AG04450 (cell line): ENCODE results near the gene RBM19. TPM values are rescaled to one million over a fixed set of nuclear protein-coding genes. Genes with fewer than 3 reads are reported as not detected.
"Not testable (repeated sequence)": the region's sequence is repeated elsewhere in the genome, so short reads cannot be mapped to it uniquely, and the experiment has no call there.

Experiments used
- CTCF ChIA-PET: fragments of 300-600, 350-600 bp; formaldehyde crosslinking; extraction: SDS; loops from one replicate; lab custom pipeline; 2022; ENCODE audit warnings: antibody characterized with exemption, inconsistent platforms; lab: Charles Lee
- POLR2A ChIA-PET: fragments of 350-600 bp; formaldehyde crosslinking; extraction: SDS; loops from one replicate; lab custom pipeline; 2021; ENCODE audit warnings: antibody characterized with exemption, inconsistent platforms; lab: Yijun Ruan, JAX
- DNase-seq: peaks from one replicate; pipeline ENCODE4 v3.0.0-alpha.2; 2011; ENCODE audit warnings: low read depth, low spot score
- H3K27ac ChIP-seq: one replicate; pipeline ENCODE4 v1.5.1; 2012; ENCODE audit warnings: low read depth, low read length, control low read depth
- H3K27me3 ChIP-seq: one replicate; pipeline ENCODE4 v1.6.0; 2012; ENCODE audit warnings: low read length; ENCODE audit not compliant: control insufficient read depth, insufficient read depth
- H3K4me3 ChIP-seq: 2 replicates; pipeline ENCODE4 v1.5.1; 2011; ENCODE audit warnings: mild to moderate bottlenecking, low read depth, low read length, control low read depth
- H3K9me3 ChIP-seq: 2 replicates; pipeline ENCODE4 v1.5.1; 2012; ENCODE audit warnings: low read length; ENCODE audit not compliant: control insufficient read depth, insufficient read depth
- polyA plus RNA-seq: library from polyadenylated mRNA; depleted of rRNA; stranded (reverse); fragments of >200 nt; gene quantifications from 2 replicates; pipeline ENCODE4 v1.2.3, GENCODE V29; 2011
- TF ChIP-seq, protein P1 (sequence below): IDR thresholded peaks from 2 replicates; pipeline ENCODE4 v1.5.1; 2011; ENCODE audit warnings: low read depth, low read length, control low read depth, inconsistent platforms

Gene RBM19
- polyA plus RNA-seq, 1 experiment = 10.6 TPM

GRCh38 chr12:114001511-114002340 lies 35.6 kb upstream of the RBM19 start:
- Histone ChIP-seq H3K27ac (no peak overlapping the region), H3K27me3 (peaks cover 10% of the 10 kb centered on the region)

GRCh38 chr12:114000861-114001260 lies 34.7 kb upstream of the RBM19 start:
- Histone ChIP-seq H3K9me3 (no peaks in the 10 kb centered on the region), H3K27me3 (peaks cover 14% of the 10 kb centered on the region), H3K27ac (no peak overlapping the region), H3K4me3 (no peak overlapping the region)
- TF ChIP-seq, protein P1, sequence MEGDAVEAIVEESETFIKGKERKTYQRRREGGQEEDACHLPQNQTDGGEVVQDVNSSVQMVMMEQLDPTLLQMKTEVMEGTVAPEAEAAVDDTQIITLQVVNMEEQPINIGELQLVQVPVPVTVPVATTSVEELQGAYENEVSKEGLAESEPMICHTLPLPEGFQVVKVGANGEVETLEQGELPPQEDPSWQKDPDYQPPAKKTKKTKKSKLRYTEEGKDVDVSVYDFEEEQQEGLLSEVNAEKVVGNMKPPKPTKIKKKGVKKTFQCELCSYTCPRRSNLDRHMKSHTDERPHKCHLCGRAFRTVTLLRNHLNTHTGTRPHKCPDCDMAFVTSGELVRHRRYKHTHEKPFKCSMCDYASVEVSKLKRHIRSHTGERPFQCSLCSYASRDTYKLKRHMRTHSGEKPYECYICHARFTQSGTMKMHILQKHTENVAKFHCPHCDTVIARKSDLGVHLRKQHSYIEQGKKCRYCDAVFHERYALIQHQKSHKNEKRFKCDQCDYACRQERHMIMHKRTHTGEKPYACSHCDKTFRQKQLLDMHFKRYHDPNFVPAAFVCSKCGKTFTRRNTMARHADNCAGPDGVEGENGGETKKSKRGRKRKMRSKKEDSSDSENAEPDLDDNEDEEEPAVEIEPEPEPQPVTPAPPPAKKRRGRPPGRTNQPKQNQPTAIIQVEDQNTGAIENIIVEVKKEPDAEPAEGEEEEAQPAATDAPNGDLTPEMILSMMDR = no peak
- ChIA-PET POLR2A (no interaction called here), CTCF (no interaction called here)
- no peak for DNase-seq

More at GRCh38 chr12:114001511-114002340, 35.6 kb upstream of the RBM19 start:
- no peak for DNase-seq
- H3K4me3 ChIP-seq = no peak overlapping the region
- ChIA-PET POLR2A (no interaction called here), CTCF (interaction anchor here (1.6 kb wide), 1 partner anchor 21 kb away, joined by 4 read pairs; no protein-coding TSS in a partner anchor)
- TF ChIP-seq, protein P1 = no peak
- H3K9me3 ChIP-seq = no peaks in the 10 kb centered on the region

DNA sequence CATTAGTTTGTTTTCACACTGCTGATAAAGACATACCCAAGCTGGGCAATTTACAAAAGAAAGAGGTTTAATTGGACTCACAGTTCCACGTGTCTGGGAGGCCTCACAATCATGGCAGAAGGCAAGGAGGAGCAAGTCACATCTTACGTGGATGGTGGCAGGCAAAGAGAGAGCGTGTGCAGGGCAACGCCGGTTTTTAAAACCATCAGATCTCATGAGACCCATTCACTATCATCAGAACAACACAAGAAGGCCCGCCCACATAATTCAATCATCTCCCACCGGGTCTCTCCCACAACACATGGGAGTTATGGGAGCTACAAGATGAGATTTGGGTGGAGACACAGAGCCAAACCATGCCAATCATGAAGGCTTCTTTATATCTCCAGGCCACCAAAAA lies 34.1 kb upstream of the RBM19 start:
- H3K9me3 ChIP-seq, DNase-seq, POLR2A ChIA-PET, H3K4me3 ChIP-seq, H3K27ac ChIP-seq: not testable (repeated sequence)
- CTCF ChIA-PET = interaction anchor here (2.3 kb wide), 1 partner anchor 20 kb away, joined by 7 read pairs; no protein-coding TSS in a partner anchor
- H3K27me3 ChIP-seq = peaks cover 12% of the 10 kb centered on the region

DNA sequence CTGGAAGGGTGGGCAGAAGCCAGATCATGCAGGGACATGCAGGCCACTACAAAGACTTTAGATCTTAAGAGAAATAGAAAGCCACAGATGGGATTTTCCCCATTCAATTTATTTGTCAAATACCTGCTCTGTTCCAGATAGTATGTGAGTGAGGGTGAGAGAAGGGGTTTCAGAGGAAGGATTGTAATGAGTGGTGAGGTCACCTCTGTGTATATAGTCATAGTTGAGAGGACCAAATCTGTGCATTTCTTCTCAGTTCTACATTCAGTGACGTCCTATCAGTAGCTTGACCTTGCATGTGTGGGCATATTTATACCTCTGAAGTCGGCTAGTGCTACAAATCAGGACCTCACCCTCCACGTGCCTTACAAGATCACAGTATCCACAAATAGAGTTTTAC lies 31.2 kb upstream of the RBM19 start:
- H3K27ac ChIP-seq = no peak overlapping the region
- CTCF ChIA-PET = interaction anchor here (1.8 kb wide), 1 partner anchor 511 kb away, joined by 6 read pairs; no protein-coding TSS in a partner anchor
- TF ChIP-seq, protein P1 = no peak
- no peak overlapping the region for H3K4me3 ChIP-seq
- no peaks in the 10 kb centered on the region for H3K9me3 ChIP-seq
- POLR2A ChIA-PET = no interaction called here
- peaks cover 9% of the 10 kb centered on the region for H3K27me3 ChIP-seq
- no peak for DNase-seq

- TF ChIP-seq, protein P1 = no peak
- no peak for DNase-seq
- ChIA-PET CTCF (interaction anchor here (1.8 to 2.8 kb wide), 2 partner anchors 15 to 512 kb away, joined by 6 to 16 read pairs; no protein-coding TSS in a partner anchor), POLR2A (no interaction called here)
- Histone ChIP-seq H3K27ac (no peak overlapping the region), H3K4me3 (no peak overlapping the region), H3K9me3 (no peaks in the 10 kb centered on the region), H3K27me3 (peaks cover 7% of the 10 kb centered on the region)
Measured at GRCh38 chr12:113996026-113996425, 29.9 kb upstream of the RBM19 start.
